BLaER1 treated with 17β-estradiol and CSF1 and Interleukin-3, amounts not matched to agents 10 nM and 100 nM (cell line): ENCODE results near the gene GNMT.
"Not testable (repeated sequence)": the region's sequence is repeated elsewhere in the genome, so short reads cannot be mapped to it uniquely, and the experiment has no call there.

Experiments
- H3K27ac ChIP-seq, 11 experiments: shearing (Covaris generic); formaldehyde crosslinking; 2 replicates each; pipeline ENCODE4 v1.8.1; 2022
- H3K27me3 ChIP-seq, 11 experiments: shearing (Covaris generic); formaldehyde crosslinking; 2 replicates each; pipeline ENCODE4 v1.8.1; 2022
- H3K36me3 ChIP-seq, 11 experiments: shearing (Covaris generic); formaldehyde crosslinking; 2 replicates each; pipeline ENCODE4 v1.8.1; 2022
- H3K4me1 ChIP-seq, 10 experiments: shearing (Covaris generic); formaldehyde crosslinking; 2 replicates each; pipeline ENCODE4 v1.8.1; 2022
- H3K4me2 ChIP-seq, 11 experiments: shearing (Covaris generic); formaldehyde crosslinking; 2 replicates each; pipeline ENCODE4 v1.8.1; 2022
- H3K4me3 ChIP-seq, 10 experiments: shearing (Covaris generic); formaldehyde crosslinking; 2 replicates each; pipeline ENCODE4 v1.8.1; 2022
- H3K9ac ChIP-seq, 11 experiments: shearing (Covaris generic); formaldehyde crosslinking; 2 replicates each; pipeline ENCODE4 v1.8.1; 2022
- H3K9me3 ChIP-seq, 11 experiments: shearing (Covaris generic); formaldehyde crosslinking; replicated peaks in 1 of 11; 2 replicates each; pipeline ENCODE4 v1.8.1; 2022
- H4K20me1 ChIP-seq, 11 experiments: shearing (Covaris generic); formaldehyde crosslinking; 2 replicates each; pipeline ENCODE4 v1.8.1; 2022
- Cebpa-rat ChIP-seq, 11 experiments: shearing (Covaris generic); IDR thresholded peaks; 2 replicates each; pipeline ENCODE4 v1.8.1; 2022

GNMT gene

DNA sequence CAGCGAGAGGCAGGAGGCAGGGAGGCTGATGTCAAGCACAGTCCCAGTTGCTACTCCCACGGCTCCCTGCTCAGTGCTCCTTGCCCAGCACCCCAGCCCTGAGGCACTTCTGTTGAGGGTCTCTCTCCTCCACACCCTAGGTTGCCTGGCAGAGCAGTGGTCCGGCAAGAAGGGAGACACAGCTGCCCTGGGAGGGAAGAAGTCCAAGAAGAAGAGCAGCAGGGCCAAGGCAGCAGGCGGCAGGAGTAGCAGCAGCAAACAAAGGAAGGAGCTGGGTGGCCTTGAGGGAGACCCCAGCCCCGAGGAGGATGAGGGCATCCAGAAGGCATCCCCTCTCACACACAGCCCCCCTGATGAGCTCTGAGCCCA, 22.1 kb upstream of the GNMT start:
- Histone ChIP-seq H3K9me3 (no peaks in the 10 kb centered on the region), H3K9ac (peak overlapping the region in 10 of 11 experiments; percentile 1 to 69 (median 24); a peak in 15 of 22 replicates), H3K4me2 (peak overlapping the region in 7 of 11 experiments; percentile 67 to 99 (median 86); a peak in 14 of 22 replicates), H3K4me1 (peaks cover 40 to 73% (median 63%) of the 10 kb centered on the region in 10 experiments), H3K4me3 (no peak overlapping the region), H3K27ac (peak overlapping the region in 9 of 11 experiments; percentile 25 to 99 (median 51); a peak in 17 of 22 replicates), H3K27me3 (no peaks in the 10 kb centered on the region), H4K20me1 (peaks cover 68 to 99% (median 93%) of the 10 kb centered on the region in 11 experiments), H3K36me3 (peaks cover 98 to 100% (median 99%) of the 10 kb centered on the region in 11 experiments)
- no peak for TF ChIP-seq Cebpa-rat (IDR thresholded peaks at IDR 0.05)

DNA sequence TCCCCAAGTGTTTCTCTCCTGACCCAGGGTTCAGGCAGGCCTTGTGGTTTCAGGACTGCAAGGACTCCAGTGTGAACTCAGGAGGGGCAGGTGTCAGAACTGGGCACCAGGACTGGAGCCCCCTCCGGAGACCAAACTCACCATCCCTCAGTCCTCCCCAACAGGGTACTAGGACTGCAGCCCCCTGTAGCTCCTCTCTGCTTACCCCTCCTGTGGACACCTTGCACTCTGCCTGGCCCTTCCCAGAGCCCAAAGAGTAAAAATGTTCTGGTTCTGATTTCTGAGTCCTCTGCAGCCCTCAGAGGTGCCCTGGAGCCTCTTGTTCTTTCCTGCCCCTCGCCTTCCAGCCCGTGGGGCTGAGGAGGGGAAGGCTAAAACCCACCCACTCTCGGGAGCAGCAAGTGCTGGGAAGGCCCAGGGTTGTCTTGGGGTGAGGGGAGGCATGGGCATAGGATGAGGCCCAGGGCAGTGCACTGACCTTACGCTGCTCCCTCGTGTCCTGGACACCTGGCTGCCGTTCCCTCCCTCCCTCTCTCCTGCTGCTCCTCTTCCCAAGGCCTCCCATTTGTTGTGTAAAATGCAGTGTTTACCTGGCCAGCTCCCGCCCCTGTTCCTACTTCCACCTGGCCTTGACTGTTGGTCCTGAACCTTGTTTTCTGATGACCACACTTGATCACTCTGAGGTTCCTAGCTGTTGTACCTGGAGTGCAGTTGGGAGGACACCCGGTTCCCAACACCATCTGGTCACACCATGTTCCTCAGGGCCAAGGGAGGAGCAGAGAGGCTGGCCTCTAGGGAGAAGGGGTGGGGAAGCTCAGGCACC, 21.4 kb upstream of the GNMT start:
- no peaks in the 10 kb centered on the region for H3K9me3 ChIP-seq
- no peak overlapping the region for H3K4me3 ChIP-seq
- no peak for TF ChIP-seq Cebpa-rat (IDR thresholded peaks at IDR 0.05)
- no peaks in the 10 kb centered on the region for H3K27me3 ChIP-seq
- peaks cover 61 to 99% (median 85%) of the 10 kb centered on the region in 11 experiments for H4K20me1 ChIP-seq
- peak overlapping the region in 7 of 11 experiments; percentile 1 to 69 (median 62); a peak in 11 of 22 replicates for H3K9ac ChIP-seq
- peak overlapping the region in 8 of 11 experiments; percentile 20 to 99 (median 62); a peak in 14 of 22 replicates for H3K27ac ChIP-seq
- peaks cover 99 to 100% (median 100%) of the 10 kb centered on the region in 11 experiments for H3K36me3 ChIP-seq
- peak overlapping the region in 7 of 11 experiments; percentile 67 to 99 (median 86); a peak in 13 of 22 replicates for H3K4me2 ChIP-seq
- H3K4me1 ChIP-seq = peaks cover 32 to 65% (median 55%) of the 10 kb centered on the region in 10 experiments

DNA sequence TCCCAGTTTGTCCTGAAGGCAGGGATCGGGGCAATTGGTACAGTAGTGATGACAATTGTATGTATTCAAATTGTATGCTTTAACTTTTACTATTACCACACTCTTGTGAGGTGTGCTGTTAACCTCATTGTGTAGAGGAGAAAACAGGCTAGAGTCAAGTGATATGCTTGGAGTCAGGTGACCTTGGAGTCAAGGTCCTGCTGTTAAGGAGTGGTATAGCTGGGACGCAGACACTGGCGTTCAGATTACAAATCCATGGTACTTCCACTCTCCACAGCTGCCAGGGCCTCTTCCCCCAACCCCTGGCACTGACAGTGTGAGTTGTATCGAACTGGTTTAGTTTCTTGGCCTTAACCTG, 20.8 kb upstream of the GNMT start:
- no peaks in the 10 kb centered on the region for H3K27me3 ChIP-seq
- H3K27ac ChIP-seq = peak overlapping the region in 3 of 11 experiments; percentile 77 to 99 (median 98); a peak in 5 of 22 replicates
- H3K9ac ChIP-seq = peak overlapping the region in 1 of 11 experiments; percentile 69; a peak in 1 of 22 replicates
- peaks cover 27 to 59% (median 49%) of the 10 kb centered on the region in 10 experiments for H3K4me1 ChIP-seq
- no peak overlapping the region for H3K4me2 ChIP-seq
- no peak for TF ChIP-seq Cebpa-rat (IDR thresholded peaks at IDR 0.05)
- peaks cover 99 to 100% (median 100%) of the 10 kb centered on the region in 11 experiments for H3K36me3 ChIP-seq
- no peaks in the 10 kb centered on the region for H3K9me3 ChIP-seq
- H3K4me3 ChIP-seq = no peak overlapping the region
- H4K20me1 ChIP-seq = peaks cover 55 to 98% (median 79%) of the 10 kb centered on the region in 11 experiments; a peak in 21 of 22 replicates

DNA sequence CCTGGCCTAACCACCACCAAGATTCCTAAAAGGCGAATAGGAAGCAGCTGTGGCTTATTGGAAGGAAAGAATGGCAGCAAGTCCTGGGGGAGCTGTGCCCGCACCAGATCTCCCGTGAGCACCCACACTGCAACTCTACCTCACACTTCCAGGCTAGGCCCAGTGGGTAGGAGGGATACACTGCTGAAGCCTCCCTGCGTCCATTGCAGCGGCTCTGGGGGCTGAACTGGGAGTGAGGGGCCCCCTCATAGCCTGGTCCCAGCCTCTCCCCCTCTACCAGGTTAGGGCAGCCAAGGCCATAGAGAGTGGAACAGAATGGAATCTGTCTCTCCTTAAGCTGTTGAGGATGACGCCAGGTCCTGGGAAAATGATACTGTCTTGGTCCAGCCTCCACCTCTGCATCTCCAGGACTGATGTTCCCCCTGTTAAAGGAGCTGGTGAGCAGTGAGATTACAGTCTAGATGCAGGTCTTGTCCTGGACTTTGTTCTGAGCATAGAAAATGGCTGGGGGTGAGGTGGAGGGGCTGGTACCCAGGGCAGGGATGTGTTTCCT, 20.0 kb upstream of the GNMT start:
- no peaks in the 10 kb centered on the region for H3K27me3 ChIP-seq
- peaks cover 99 to 100% (median 100%) of the 10 kb centered on the region in 11 experiments for H3K36me3 ChIP-seq

DNA sequence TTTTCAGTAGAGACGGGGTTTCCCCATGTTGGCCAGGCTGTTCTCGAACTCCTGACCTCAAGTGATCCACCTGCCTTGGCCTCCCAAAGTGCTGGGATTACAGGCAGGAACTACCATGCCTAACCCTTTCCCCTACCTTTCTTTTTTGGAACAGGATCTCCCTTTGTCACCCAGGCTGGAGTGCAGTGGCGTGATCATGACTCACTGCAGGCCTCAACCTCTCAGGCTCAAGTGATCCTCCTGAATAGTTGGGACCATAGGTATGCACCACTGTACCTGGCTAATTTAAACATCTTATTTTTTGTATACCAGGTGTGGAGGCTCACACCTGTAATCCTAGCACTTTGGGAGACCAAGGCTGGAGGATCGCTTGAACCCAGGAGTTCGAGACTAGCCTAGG, 19.2 kb upstream of the GNMT start:
- H3K27ac ChIP-seq, H3K27me3 ChIP-seq, H3K9me3 ChIP-seq, H3K4me3 ChIP-seq, H3K9ac ChIP-seq, H3K4me2 ChIP-seq: not testable (repeated sequence)
- peaks cover 98 to 100% (median 100%) of the 10 kb centered on the region in 11 experiments for H3K36me3 ChIP-seq
- peaks cover 39 to 82% (median 64%) of the 10 kb centered on the region in 11 experiments; a peak in 21 of 22 replicates for H4K20me1 ChIP-seq
- peaks cover 12 to 44% (median 33%) of the 10 kb centered on the region in 10 experiments for H3K4me1 ChIP-seq

More for the DNA sequence above, 20.0 kb upstream of the GNMT start:
- Histone ChIP-seq H3K4me2 (no peak overlapping the region), H3K9ac (peak overlapping the region in 1 of 11 experiments; percentile 29; a peak in 1 of 22 replicates), H3K4me1 (peaks cover 19 to 52% (median 41%) of the 10 kb centered on the region in 10 experiments), H3K27ac (peak overlapping the region in 3 of 11 experiments; percentile 16 to 49 (median 24); a peak in 4 of 22 replicates), H3K9me3 (no peaks in the 10 kb centered on the region), H4K20me1 (peaks cover 47 to 90% (median 71%) of the 10 kb centered on the region in 11 experiments; a peak in 21 of 22 replicates), H3K4me3 (no peak overlapping the region)
- TF ChIP-seq Cebpa-rat (IDR thresholded peaks at IDR 0.05) = no peak

DNA sequence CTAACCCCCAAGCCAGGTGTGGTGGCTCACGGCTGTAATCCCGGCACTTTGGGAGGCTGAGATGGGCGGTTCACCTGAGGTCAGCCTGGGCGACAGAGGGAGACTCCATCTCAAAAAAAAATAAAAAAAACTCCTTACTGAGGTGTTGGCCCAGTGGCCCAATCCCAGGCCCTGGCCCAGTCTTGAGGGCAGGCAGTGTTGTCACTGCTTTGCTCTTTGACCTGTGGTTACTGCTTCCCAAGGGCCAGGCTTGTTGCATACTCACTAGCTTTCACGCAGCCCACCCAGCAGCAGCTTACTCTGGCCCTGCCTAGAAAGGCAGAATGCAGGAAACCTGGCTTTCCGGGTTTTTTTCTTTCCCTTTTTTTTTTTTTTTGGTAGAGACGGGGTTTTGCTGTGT, 18.1 kb upstream of the GNMT start:
- Histone ChIP-seq H3K27me3 (no peaks in the 10 kb centered on the region), H3K4me2 (no peak overlapping the region), H3K9me3 (no peaks in the 10 kb centered on the region), H3K4me1 (peaks cover 5 to 33% (median 22%) of the 10 kb centered on the region in 10 experiments; a peak in 19 of 20 replicates), H3K27ac (peak overlapping the region in 2 of 11 experiments; percentile 12 to 13; a peak in 1 of 22 replicates), H4K20me1 (peaks cover 28 to 71% (median 53%) of the 10 kb centered on the region in 11 experiments; a peak in 21 of 22 replicates), H3K9ac (peak overlapping the region in 3 of 11 experiments; percentile 0 to 34 (median 16); a peak in 3 of 22 replicates), H3K36me3 (peaks cover 91 to 100% (median 97%) of the 10 kb centered on the region in 11 experiments), H3K4me3 (no peak overlapping the region)
- TF ChIP-seq Cebpa-rat (IDR thresholded peaks at IDR 0.05) = no peak

DNA sequence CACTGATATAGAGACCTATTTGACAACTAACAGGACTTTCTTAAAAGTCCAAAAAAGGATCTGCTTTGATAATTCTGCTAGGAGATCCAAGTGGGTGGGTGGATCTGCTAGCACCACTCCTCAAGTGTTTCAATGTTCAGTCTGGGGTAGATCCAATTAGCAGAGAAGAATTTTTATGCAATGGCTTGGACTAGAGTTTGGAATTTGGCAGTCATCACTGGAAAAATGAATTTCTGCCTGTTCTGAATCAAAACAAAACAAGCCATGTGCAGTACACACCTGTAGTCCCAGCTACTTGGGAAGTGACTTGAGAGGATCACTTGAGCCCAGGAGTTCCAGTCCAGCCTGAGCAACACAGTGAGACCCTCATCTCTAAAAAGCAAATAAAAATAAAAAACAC, 12.6 kb upstream of the GNMT start:
- Histone ChIP-seq H3K9ac (no peak overlapping the region), H3K27ac (no peak overlapping the region), H4K20me1 (peaks cover 0 to 22% (median under 1%) of the 10 kb centered on the region in 11 experiments; a peak in 5 of 22 replicates), H3K4me3 (no peak overlapping the region), H3K4me1 (no peaks in the 10 kb centered on the region), H3K36me3 (peaks cover 47 to 87% (median 66%) of the 10 kb centered on the region in 11 experiments), H3K27me3 (no peaks in the 10 kb centered on the region), H3K4me2 (no peak overlapping the region), H3K9me3 (no peaks in the 10 kb centered on the region)
- TF ChIP-seq Cebpa-rat (IDR thresholded peaks at IDR 0.05) = no peak

DNA sequence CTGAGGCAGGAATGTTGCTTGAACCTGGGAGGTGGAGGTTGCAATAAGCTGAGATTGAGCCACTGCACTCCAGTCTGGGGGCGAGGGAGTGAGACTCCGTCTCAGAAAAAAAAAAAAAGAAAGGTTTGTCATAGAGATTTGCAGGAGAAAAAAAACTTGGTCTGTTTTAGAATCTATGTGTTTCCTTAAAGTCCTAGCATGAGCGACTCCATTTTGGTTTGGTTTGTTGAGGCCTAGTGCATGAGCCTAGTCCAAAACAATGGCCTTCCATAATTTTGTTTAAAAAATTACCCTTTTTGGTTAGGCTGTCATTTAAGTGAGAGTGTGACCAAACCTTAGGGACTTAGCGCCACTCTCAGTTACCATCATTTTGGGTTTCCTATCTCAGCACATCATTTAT, 8.2 kb upstream of the GNMT start:
- H4K20me1 ChIP-seq = peaks cover 0 to 9% (median 0%) of the 10 kb centered on the region in 11 experiments; a peak in 1 of 22 replicates
- no peaks in the 10 kb centered on the region for H3K27me3 ChIP-seq
- H3K4me3 ChIP-seq = no peak overlapping the region
- no peak for TF ChIP-seq Cebpa-rat (IDR thresholded peaks at IDR 0.05)
- no peaks in the 10 kb centered on the region for H3K4me1 ChIP-seq
- H3K27ac ChIP-seq = no peak overlapping the region
- H3K9ac ChIP-seq = no peak overlapping the region
- no peaks in the 10 kb centered on the region for H3K9me3 ChIP-seq
- H3K36me3 ChIP-seq = peaks cover 9 to 48% (median 23%) of the 10 kb centered on the region in 11 experiments; a peak in 17 of 22 replicates
- no peak overlapping the region for H3K4me2 ChIP-seq

DNA sequence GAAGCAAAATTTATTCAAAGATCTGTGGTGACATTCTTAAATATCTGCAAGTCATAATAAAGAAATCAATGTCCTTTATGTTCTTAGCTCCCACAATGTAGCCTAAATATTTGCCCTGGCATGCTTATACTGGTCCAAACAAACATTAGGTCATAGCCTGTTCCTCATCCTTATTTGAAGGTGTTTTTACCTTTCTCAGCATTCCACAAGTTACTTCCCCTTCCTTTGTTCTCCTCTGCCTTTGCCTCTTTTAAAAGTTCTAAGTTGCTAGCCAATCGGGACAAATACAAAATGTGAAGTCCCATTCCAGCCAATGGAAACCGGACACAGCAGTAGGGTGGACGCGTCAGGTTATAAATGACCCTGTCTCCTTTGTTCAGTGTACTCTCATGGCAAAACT, 6.1 kb upstream of the GNMT start:
- H3K27me3 ChIP-seq, H4K20me1 ChIP-seq, H3K9me3 ChIP-seq, H3K4me2 ChIP-seq, H3K4me1 ChIP-seq, H3K9ac ChIP-seq, H3K4me3 ChIP-seq, H3K27ac ChIP-seq: not testable (repeated sequence)
- peaks cover 0 to 29% (median 6%) of the 10 kb centered on the region in 11 experiments; a peak in 10 of 22 replicates for H3K36me3 ChIP-seq
